Thymus (tissue), 11 donors: ENCODE results near the gene LRRN1. TPM values are rescaled to one million over a fixed set of nuclear protein-coding genes. Genes with fewer than 3 reads are reported as not detected.
A peak's percentile ranks its signal among the peaks of the same experiment; 100 is the strongest.

Source experiments
- DNase-seq, 9 donors: peaks; one replicate each; pipeline ENCODE4 v3.0.0-alpha.2; 2013; ENCODE audit warnings: low spot score in 9 of 9, low read depth in 6 of 9, missing footprints in 1 of 9
- H3K27ac ChIP-seq, 2 donors: one replicate each; pipeline ENCODE4 v1.5.1; 2013; ENCODE audit warnings: control low read depth in 1 of 2, low read depth in 1 of 2, low read length in 1 of 2, mild to moderate bottlenecking in 1 of 2, moderate library complexity in 1 of 2
- H3K27me3 ChIP-seq, 2 donors: one replicate each; pipeline ENCODE4 v1.5.1; 2013; ENCODE audit warnings: low read length in 1 of 2; ENCODE audit not compliant: control insufficient read depth in 2 of 2, insufficient read depth in 1 of 2
- H3K36me3 ChIP-seq, 2 donors: one replicate each; pipeline ENCODE4 v1.5.1; 2013; ENCODE audit warnings: low read length in 1 of 2, mild to moderate bottlenecking in 1 of 2, moderate library complexity in 1 of 2; ENCODE audit not compliant: control insufficient read depth in 2 of 2, insufficient read depth in 2 of 2
- H3K4me1 ChIP-seq, 2 donors: one replicate each; pipeline ENCODE4 v1.5.1; 2013; ENCODE audit warnings: low read length in 2 of 2; ENCODE audit not compliant: control insufficient read depth in 2 of 2, insufficient read depth in 2 of 2
- H3K4me3 ChIP-seq, 2 donors: one replicate each; pipeline ENCODE4 v1.5.1; 2013; ENCODE audit warnings: low read length in 2 of 2, control low read depth in 1 of 2, mild to moderate bottlenecking in 1 of 2
- H3K9me3 ChIP-seq, 2 donors: one replicate each; pipeline ENCODE4 v1.5.1; 2013; ENCODE audit warnings: low read length in 1 of 2, mild to moderate bottlenecking in 1 of 2; ENCODE audit not compliant: control insufficient read depth in 2 of 2, insufficient read depth in 1 of 2
- WGBS: extraction: QIAGEN DNeasy Blood & Tissue Kit; methylation state at CpG from one replicate; pipeline ENCODE4 v1.1.7; 2013; 5-methylcytosine and 5-hydroxymethylcytosine counted together
- polyA plus RNA-seq: library from polyadenylated mRNA; stranded (reverse); fragments of 200-250 nt; gene quantifications from one replicate; pipeline ENCODE4 v1.2.3, GENCODE V29; 2013
- total RNA-seq: library from RNA; stranded (reverse); fragments of 120-200 nt; gene quantifications from one replicate; pipeline ENCODE4 v1.2.4, GENCODE V29; 2013
- donor health status: healthy.

LRRN1 gene
- total and polyA plus RNA-seq, 2 donors: 5.1 TPM

- no peaks in the 10 kb centered on the region for H3K27me3 ChIP-seq
- DNase-seq: no peak
- H3K9me3 ChIP-seq: no peaks in the 10 kb centered on the region
- 97% methylated on average over 4 of the region's 4 CpGs for WGBS
- no peak overlapping the region for H3K4me3 ChIP-seq
- no peak overlapping the region for H3K27ac ChIP-seq
- no peaks in the 10 kb centered on the region for H3K4me1 ChIP-seq
- no peaks in the 10 kb centered on the region for H3K36me3 ChIP-seq
Observed at GRCh38 chr3:3776607-3777006, 22.6 kb upstream of the LRRN1 start.

GRCh38 chr3:3778216-3778615 lies 21.0 kb upstream of the LRRN1 start:
- Histone ChIP-seq H3K36me3 (no peaks in the 10 kb centered on the region), H3K4me1 (no peaks in the 10 kb centered on the region), H3K27ac (no peak overlapping the region), H3K27me3 (no peaks in the 10 kb centered on the region), H3K9me3 (no peaks in the 10 kb centered on the region), H3K4me3 (no peak overlapping the region)
- no peak for DNase-seq

GRCh38 chr3:3778641-3779270 lies 20.5 kb upstream of the LRRN1 start:
- Histone ChIP-seq H3K4me1 (no peaks in the 10 kb centered on the region), H3K4me3 (no peak overlapping the region), H3K36me3 (no peaks in the 10 kb centered on the region), H3K27me3 (no peaks in the 10 kb centered on the region), H3K27ac (no peak overlapping the region), H3K9me3 (no peaks in the 10 kb centered on the region)
- DNase-seq: no peak
- 75% methylated on average over 4 of the region's 4 CpGs for WGBS

- 76% methylated on average over 7 of the region's 7 CpGs for WGBS
- Histone ChIP-seq H3K4me1 (no peaks in the 10 kb centered on the region), H3K4me3 (no peak overlapping the region), H3K27ac (no peak overlapping the region), H3K27me3 (no peaks in the 10 kb centered on the region), H3K36me3 (no peaks in the 10 kb centered on the region), H3K9me3 (no peaks in the 10 kb centered on the region)
- no peak for DNase-seq
Observed at GRCh38 chr3:3782457-3782856, 16.8 kb upstream of the LRRN1 start.

- no peaks in the 10 kb centered on the region for H3K36me3 ChIP-seq
- H3K27me3 ChIP-seq: no peaks in the 10 kb centered on the region
- no peak for DNase-seq
- H3K27ac ChIP-seq: no peak overlapping the region
- H3K4me1 ChIP-seq: no peaks in the 10 kb centered on the region
- H3K9me3 ChIP-seq: no peaks in the 10 kb centered on the region
- WGBS: 96% methylated on average over 4 of the region's 4 CpGs
- H3K4me3 ChIP-seq: no peak overlapping the region
Observed at GRCh38 chr3:3783210-3783609, 16.0 kb upstream of the LRRN1 start.

GRCh38 chr3:3783696-3784095 lies 15.5 kb upstream of the LRRN1 start:
- Histone ChIP-seq H3K4me1 (no peaks in the 10 kb centered on the region), H3K27me3 (no peaks in the 10 kb centered on the region), H3K9me3 (no peaks in the 10 kb centered on the region), H3K27ac (no peak overlapping the region), H3K36me3 (no peaks in the 10 kb centered on the region), H3K4me3 (no peak overlapping the region)
- 88% methylated on average over 5 of the region's 5 CpGs for WGBS
- DNase-seq: no peak

GRCh38 chr3:3792391-3792790 lies 6.8 kb upstream of the LRRN1 start:
- Histone ChIP-seq H3K9me3 (no peaks in the 10 kb centered on the region), H3K27me3 (no peaks in the 10 kb centered on the region), H3K4me3 (no peak overlapping the region), H3K36me3 (no peaks in the 10 kb centered on the region), H3K27ac (no peak overlapping the region), H3K4me1 (no peaks in the 10 kb centered on the region)
- WGBS: 94% methylated on average over 1 of the region's 1 CpG
- no peak for DNase-seq

- under 1% methylated on average over 37 of the region's 37 CpGs for WGBS
- Histone ChIP-seq H3K4me1 (peaks cover 19 to 21% of the 10 kb centered on the region in 2 donors), H3K9me3 (no peaks in the 10 kb centered on the region), H3K27ac (peak overlapping the region; percentile 93 to 95), H3K36me3 (no peaks in the 10 kb centered on the region), H3K4me3 (peak overlapping the region; percentile 73 to 80), H3K27me3 (peaks cover 0 to 31% of the 10 kb centered on the region in 2 donors)
- peak in 8 of 9 donors; percentile 44 to 90 (median 70) for DNase-seq
Observed at GRCh38 chr3:3798631-3799113, 559 bp upstream of the LRRN1 start.

GRCh38 chr3:3800080-3800455 lies 837 bp downstream of the LRRN1 start:
- Histone ChIP-seq H3K9me3 (no peaks in the 10 kb centered on the region), H3K4me1 (peaks cover 19 to 21% of the 10 kb centered on the region in 2 donors), H3K4me3 (peak overlapping the region; percentile 68 to 80), H3K36me3 (no peaks in the 10 kb centered on the region), H3K27ac (peak overlapping the region in 1 of 2 donors; percentile 80), H3K27me3 (peaks cover 0 to 31% of the 10 kb centered on the region in 2 donors)
- peak in 2 of 9 donors; percentile 23 to 25 for DNase-seq
- under 1% methylated on average over 19 of the region's 19 CpGs for WGBS
